SHP77 treated with DMSO at 0.1 percent for 48 hours (cell line): Measurements from ENCODE around the gene CDH4.

Experiments used
- DNase-seq: peaks from one replicate; lab custom pipeline; 2025; lab: John Stamatoyannopoulos, UW

Gene CDH4

DNA sequence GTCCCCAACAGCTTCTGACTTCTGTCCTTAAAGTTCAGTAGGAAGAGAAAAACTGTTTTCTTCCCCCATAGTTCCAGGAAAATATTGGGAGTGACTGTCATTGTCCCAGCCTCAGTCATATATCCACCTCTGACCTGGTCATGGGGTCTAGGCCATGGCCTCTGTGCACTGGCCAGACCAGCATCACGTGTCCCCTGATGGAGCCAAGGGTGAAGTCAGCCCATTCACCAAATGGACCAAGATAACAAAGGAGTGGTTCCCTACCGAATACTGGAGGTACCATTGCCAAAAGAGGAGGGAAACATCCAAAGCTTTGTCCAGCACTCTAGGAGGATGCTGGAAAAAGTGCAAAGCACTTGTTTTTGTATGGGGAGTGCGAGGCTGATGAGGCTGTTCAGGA, 418.2 kb downstream of the CDH4 start:
- DNase-seq: no peak

DNA sequence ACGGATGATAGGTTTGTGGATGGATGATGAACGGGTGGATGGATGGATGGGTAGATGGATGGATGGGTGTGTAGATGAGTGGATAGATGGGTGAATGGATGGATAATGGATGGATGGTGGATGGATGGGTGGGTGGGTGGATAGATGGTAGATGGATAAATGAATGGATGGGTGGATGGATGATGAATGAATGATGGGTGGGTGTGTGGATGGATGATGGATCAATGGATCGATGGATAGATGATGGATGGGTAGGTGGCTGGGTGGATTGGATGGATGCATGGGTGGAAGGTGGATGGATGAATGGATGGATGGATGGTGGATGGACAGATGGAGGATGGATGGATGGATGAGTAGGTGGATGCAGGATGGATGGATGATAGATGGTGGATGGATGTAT, 419.5 kb downstream of the CDH4 start:
- DNase-seq: no peak

DNA sequence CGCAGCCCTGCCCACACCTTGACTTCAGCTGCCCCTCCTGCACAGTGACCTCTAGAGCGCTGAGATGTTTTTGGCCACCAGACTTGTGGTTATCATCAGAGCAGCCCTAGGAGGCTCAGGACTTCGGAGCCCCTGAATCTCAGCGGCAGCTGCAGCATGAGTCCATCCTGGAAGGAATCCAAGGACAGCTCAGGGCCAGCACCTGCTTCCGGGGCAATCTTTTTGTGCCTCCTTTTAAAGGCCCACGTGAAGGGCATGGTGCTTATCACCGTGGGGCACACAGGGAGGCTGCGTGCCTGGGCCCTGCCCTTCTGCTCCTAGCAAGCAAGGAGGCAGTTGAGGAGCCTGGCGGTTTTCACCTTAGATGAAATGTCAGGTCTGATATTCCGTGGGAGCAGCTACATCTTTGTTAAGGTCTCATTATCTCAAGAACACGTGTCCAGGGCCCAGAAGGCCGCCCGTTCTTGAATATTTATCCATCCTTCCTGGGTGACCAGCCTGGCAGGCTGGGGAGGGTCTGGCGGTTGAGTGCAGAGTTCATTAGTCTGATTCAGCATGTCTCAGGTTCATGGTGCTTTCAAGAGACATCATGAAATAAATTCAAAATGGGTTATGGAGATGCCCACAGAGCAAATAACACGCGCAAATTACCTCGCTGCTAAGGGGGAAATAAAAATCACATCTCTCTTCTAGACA, 421.2 kb downstream of the CDH4 start:
- peak; percentile 22 for DNase-seq

DNA sequence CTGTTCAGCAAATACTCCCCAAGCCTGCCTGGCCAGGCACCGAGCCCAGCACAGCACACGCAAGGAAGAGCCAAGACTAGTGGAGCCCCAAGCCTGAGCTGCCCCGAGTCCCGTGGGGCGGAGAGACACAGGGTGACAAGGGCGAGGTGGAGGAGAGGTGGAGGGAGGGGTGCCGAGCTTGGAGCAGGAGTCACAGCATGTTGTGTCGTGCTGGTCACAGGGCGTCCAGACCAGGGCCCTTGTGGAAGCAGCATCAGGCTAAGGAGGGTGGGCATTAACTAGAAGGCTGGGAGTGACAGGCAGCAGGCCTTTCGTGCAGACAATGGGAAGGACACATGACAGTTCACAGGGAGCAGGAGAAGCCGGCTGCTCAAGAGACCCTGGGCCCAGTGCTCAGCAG, 422.1 kb downstream of the CDH4 start:
- no peak for DNase-seq

DNA sequence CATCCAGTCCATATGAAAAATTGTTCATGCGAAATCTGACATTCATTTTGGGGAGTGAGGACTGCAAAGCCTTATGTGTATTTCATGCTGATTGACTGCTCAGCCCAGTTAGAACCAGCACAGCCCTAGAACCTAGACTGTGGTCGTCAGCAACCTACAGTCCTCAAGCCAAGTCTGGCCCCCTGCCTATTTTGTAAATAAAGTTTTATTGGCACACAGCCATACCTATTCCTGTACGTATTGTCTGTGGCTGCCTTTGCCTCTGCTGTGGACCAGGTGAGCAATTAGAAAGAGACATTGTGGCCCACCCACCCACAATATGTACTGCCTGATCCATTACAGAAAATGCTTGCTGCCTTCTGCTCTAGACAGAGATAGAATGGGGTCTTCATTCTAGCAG, 422.6 kb downstream of the CDH4 start:
- no peak for DNase-seq

DNA sequence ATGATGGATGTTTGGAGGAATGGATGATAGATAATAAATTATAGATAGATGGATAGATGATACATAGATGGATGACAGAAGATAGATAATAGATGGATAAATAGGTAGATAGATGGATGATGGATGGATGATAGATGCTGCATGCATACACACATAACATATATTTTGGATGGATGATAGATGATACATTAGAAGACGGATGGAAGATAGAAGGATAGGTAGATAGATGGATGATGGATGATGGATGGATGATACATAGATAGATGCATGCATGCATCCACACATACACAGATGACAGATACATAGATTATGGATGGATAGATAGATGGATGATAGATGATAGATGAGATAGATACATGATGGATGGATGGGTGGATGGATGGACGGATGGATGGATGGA, 425.9 kb downstream of the CDH4 start:
- no peak for DNase-seq

DNA sequence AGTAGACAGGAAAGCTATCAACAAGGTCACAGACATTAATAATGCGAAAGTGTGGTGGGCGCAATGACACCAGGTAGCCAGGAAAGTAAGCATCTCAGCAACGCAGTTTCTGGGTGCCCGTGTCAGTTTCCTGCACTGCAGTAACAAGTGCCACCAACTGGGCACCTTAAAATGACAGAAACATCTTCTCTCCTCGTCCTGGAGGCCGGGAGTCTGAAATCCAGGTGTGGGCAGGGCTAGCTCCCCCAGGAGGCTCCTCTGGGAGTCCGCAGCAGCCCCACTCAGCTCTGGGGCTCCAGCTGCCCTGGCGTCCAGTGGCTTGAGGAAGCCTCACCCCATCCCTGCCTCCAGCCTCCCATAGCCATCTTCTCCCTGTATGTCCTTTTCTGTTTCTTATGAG, 426.4 kb downstream of the CDH4 start:
- no peak for DNase-seq

DNA sequence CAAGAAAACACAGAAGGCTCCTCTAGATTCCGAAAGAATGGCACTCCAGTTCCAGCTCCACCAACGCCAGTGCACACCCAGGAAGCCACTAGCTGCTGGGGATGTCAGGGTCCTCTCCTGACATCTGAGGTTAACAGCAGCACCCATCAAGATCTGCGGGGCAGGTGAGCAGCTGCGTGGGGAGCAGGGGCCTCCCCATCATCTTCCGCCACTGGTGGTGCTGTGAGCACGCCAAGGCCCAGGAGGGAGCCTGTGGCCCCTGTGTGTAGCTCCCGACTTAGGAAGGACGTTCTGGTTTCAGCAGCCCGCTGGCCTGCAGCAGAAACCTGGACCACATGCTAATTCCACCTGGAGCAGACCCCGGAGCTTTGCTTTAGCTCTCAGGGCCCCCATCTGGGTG, 427.4 kb downstream of the CDH4 start:
- no peak for DNase-seq

DNA sequence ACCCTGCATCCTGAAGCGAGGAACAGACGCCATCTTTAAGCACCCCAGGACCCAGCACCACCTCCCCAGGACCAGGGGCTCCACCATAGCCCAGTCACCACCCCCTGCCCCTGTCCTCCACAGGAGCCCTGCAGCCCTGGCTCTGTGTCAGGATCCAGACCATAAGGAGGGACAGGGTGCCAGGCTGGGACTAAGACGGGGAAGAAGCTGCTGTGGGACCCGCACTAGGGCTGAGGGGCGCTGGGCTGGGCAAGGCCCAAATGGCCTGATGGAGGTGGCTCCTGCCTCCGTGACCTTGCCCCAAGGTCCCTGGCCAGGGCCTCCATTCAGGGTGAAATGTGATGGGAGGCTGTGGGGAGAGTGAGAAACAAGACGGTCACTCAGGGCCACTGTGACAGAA, 428.0 kb downstream of the CDH4 start:
- no peak for DNase-seq

DNA sequence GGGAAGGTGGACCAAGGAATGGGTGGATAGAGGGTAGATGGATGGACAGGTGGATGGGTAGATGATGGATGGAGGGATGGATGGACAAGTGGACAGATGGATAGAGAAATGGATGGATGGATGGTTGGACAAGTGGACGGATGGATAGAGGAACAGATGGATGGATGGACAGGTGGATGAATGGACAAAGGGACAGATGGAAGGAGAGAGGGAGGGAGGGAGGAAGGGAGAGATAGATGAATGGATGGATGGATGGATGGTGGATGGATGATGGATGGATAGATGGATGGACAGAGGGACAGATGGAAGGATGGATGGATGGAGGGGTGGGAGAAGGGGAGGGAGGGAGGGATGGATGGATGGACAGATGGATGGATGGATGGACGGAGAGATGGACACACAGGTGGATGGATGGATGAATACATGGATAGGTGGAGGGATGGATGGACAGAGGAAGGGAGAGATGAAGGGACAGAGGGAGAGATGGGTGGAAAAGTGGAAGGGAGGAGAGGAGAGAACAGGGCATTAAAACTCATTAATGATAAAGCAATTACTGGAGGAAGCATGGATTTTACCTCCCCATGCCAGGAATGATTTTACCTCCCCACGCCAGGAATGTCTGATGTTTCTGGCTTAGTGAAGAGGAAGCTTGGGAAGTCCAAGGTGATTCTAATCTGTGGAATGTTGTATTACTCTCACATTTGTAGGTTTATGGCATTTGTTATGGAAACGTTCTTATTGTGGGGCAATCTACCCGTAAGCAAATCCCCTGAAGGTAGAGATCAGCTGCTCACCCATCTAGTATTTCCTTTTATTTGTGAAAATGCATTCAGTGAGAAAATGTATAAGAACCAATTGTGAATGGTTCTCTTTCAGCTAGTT, 430.3 kb downstream of the CDH4 start:
- no peak for DNase-seq

DNA sequence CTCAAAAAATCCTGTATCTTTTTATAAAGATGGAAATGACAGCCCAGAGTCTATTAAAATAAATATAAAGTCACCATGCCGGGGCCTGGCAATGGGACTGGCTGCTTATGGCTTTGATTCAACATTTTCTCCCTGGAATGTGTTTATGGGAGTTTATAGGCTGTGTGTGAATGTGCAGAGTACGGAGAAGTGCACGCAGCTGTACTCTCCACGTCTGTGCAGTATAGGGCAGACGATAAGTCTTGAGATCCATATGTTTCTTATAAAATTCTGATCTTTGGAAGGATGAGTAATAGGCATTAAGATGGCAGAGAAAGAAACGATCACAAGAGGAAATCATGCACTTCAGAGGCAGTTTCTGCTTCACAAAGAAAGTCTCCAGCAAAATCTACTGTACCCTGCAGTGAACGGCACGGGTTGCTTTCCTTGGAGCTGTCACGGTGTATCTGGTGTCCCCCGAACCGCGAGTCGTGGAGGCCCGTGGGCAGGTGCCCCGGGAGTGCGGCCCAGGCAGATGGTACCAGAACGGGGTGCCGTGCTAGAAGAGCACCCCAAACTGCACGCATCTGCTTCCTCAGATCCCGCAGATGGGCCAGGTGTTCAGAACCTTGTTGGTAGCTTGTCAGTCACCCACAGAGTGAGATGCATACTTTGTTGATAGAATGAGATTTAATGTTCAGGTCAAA, 431.1 kb downstream of the CDH4 start:
- no peak for DNase-seq

DNA sequence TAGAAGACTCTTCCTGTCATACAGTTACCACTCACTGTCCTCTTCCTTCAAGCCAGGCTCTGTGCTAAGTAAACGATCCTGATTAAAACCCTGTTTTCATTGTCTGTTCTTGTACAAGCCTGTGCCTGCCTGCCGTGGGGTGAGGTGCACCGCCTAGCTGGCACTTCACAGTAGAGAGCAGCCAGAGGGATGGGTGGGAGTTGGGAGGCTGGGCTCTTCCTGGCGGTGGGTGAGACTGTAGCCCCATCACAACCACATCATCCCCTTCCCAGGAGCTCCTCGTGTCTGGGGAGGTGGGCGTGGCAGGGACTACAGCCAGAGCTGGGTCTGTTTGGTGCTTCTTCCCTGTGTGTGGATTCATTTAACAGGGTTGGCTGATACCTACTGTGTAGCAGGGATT, 431.7 kb downstream of the CDH4 start:
- no peak for DNase-seq

DNA sequence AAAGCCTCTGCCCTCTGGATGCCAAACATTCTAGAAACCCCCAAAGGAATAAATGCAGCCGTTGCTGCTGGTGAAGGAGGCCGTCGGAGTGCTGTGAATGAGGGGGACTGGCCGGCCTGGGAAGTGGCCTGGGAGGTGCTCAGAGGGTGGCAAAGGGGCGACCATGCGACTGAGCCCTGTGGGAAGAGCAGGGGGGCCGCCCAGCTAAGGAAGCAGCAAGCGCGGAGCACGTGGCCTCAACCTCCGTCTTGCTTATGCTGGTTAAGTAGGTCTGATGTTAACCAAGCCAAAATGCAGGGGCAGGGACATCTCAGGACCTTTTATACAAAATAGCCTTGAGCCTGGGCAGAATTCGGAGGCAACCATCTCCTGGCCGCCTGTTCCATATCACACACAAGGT, 432.1 kb downstream of the CDH4 start:
- DNase-seq: no peak

DNA sequence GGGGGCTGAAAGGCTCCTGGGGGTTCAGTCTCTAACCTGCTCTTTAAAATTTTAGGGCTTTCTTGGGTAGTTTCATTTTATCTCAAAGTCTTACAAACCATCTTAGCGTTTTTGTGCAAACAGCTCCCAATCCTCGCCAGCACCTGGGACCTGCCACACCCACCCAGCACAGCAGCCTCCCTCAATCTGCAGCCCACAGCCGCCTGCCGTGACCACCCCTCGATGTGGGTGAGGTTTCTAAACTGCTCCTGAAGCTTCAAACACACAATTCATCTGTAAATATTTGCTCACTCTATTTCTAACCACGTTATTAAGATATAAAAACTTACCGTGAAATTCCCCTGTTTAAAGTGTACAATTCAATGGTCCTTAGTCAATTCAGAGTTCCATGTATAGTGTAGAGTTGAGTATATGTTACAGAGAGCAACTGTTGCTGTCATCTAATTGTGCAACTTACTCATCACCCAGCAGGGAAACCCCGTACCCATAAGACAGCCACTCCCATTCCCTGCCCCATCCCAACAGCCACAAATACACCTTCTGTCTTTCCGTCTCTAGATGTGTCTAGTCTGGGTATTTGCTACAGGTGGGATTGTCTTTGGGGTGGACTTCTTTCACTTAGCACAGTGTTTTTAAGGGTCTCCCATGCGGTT, 432.6 kb downstream of the CDH4 start:
- DNase-seq: no peak

DNA sequence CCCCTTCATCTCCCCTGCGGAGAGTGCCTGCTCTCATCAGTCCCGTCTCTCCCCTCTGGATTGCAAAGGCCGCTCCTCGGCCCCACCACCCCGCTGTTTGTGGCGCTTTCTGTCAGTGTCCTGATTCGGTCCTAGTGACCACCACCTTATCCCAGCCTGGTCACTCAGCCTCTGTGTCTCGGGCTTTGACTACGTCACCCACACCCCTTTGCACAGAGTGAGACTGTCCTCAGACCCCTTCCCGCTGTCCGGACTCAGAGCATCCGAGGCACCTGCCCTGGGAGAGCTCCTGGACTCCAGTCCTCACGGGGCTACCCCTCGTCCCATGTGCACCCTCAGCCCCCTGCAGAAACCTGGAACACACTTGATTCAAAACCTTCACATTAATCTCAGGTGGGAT, 433.4 kb downstream of the CDH4 start:
- no peak for DNase-seq

DNA sequence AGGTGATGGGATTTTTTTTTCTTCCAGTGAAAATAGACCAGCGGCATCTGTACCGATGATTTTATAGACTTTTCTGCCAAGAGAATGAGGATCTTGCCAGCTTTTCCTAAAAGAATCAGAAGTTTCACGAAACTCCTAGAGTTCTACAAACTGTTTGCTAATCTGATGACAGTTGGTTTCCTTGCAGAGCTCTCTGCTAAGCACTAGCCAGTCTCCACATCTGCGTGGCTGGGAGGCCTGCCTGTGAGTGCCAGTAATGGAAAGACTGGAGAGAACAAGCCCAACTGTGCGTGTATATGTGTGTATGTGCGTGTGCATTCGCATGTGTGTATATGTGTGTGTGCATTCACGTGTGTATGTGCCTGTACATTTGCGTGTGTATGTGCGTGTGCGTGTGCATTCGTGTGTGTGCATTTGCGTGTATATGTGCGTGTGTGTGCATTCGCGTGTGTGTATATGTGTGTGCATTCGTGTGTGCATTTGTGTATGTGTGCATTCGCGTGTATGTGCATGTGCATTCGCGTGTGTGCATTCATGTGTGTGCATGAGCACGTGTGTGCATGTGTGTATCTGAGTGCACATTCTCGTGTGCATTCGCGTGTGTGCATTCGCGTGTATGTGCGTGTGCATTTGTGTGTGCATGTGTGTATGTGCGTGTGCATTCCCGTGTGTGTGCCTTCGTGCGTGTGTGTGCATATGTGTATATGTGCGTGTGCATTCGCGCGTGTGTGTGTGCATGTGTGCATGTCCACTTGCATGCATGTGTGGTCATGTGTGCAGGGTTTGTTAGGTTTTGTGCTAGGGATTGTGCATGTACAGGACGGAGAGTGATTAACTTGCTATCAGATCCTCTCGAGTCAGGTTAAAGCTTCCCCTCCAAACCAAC, 434.2 kb downstream of the CDH4 start:
- DNase-seq: no peak

DNA sequence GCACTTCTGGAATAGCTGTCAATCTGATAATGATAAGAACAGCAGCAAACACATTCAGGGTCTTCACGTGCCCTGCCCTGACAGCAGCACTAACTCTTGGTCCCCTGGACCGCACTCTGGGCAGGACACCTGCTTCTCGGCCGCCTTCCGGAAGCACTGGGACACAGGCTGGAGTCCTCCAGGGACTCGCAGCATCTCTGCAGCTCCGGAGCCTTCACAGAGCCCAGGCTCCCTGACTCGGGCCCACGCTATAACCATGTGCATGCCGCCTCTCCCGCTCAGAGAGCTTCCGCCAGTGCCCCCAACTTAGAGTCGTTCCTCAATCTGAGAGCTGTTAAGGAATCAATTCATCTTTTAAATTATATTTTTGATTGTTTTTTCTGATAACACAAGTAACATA, 436.4 kb downstream of the CDH4 start:
- no peak for DNase-seq

DNA sequence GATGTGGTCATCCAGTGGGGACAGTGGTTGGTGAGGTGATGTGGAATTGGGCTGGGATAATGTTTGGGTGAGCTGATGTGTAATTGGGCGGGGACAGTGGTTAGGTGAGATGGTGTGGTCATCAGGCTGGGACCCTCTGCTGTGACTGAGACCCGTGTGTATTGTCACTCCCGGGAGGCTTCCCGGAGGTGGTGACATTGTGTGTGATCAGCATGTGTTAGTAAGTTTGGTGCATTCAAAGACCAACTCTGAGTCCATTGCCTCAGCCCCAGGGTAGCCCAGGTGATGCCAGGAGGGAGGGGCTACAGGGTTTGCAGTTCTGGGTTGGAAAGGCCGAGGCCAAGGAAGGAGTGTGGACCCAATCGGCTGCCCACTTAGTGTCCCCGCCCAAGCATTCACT, 438.1 kb downstream of the CDH4 start:
- no peak for DNase-seq

DNA sequence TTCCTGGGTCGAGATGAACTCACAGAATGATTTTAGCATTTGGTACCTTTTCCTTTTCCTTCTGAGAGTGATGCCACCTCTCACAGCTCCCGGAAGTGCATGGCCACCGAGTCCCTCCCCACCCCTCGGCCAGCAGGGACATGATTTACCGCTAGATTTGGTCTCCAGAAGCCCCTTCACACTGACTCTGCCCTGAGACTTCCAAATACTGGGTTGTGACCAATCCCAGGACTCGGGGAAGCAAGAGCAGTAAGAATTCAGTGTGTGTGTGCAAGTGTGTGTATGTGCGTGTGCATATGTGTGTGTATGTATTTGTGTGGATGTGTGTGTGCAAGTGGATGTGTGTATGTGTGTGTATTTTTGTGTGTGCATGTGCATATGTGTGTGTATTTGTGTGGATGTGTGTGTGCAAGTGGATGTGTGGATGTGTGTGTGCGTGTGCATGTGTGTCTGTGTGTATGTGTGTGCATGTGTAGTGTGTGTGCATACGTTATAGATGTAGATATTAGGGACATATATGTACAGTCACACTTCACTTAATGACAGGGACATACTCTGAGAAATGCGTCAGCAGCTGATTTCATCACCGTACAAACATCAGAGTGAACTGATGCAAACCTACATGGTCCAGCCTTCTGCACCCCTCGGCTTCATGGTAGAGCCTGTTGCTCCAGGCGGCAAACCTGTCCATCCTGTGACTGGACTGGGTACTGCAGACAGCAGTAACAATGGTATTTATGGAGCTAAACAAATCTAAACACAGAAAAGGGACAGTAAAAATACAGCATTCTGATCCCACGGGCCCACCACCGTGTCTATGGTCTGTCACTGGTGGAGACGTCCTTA, 439.2 kb downstream of the CDH4 start:
- DNase-seq: no peak

DNA sequence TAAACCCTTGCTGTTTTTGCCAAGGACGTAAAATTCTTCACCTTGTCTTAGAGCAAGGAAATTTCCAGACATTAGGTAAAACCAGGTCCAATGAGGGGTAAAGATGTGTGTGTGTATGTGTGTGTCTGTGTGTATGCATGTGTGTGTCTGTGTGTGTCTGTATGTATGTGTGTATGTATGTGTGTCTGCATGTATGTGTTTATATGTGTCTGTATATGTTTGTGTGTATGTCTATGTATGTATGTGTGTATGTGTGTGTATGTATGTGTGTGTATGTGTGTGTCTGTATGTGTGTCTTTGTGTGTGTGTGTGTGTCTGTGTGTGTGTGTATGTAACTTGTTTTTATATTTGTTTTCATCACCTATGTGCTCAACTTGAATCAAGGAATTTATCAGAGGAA, 439.9 kb downstream of the CDH4 start:
- DNase-seq: no peak

DNA sequence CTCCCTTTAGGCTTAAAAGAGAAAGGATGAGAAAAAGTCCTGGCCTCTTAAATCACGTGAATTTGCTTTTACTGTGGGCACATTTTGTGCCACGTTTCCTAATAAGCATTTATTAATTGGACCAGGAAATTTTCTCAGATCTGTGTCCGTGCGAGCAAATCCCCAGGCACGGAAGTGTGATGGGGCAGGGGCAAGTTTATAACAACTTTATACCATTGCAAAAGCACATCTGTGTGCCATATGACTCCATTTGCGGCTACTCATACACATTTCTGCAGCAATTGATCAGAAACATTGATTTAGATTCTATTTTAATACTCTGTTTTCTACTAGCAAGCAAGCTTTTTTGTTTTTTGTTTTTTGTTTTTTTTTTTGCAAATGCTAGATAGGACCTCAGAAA, 440.4 kb downstream of the CDH4 start:
- DNase-seq: no peak
